Effector memory CD8-positive, alpha-beta T cell (primary cell): ENCODE results near the gene ZIC4.

ENCODE experiments used
- ATAC-seq: fragments of 150-1000 bp; cut with Tn5 transposase; replicated peaks from 2 replicates; pipeline ENCODE4 v1.10.0; 2021; ENCODE audit warnings: mild to moderate bottlenecking, moderate library complexity
- DNase-seq, 3 experiments: peaks; one replicate each; pipeline ENCODE4 v3.0.0; 2021
- H3K27ac Mint-ChIP-seq, 2 donors: one replicate each; pipeline ENCODE4 v1.8.0; 2022; ENCODE audit warnings: mild to moderate bottlenecking in 2 of 2, mixed read lengths in 2 of 2, moderate library complexity in 2 of 2
- H3K27me3 Mint-ChIP-seq, 2 donors: one replicate each; pipeline ENCODE4 v1.8.0; 2022; ENCODE audit warnings: mixed read lengths in 2 of 2
- H3K36me3 Mint-ChIP-seq: one replicate; pipeline ENCODE4 v1.8.0; 2022; ENCODE audit warnings: mild to moderate bottlenecking, moderate library complexity, mixed read lengths; ENCODE audit not compliant: insufficient read depth
- H3K4me1 Mint-ChIP-seq, 2 donors: one replicate each; pipeline ENCODE4 v1.8.0; 2022; ENCODE audit warnings: low read depth in 2 of 2, mixed read lengths in 2 of 2
- H3K4me3 Mint-ChIP-seq, 2 donors: one replicate each; pipeline ENCODE4 v1.8.0; 2022; ENCODE audit warnings: mild to moderate bottlenecking in 2 of 2, mixed read lengths in 2 of 2, moderate library complexity in 2 of 2
- H3K9me3 Mint-ChIP-seq, 2 donors: one replicate each; pipeline ENCODE4 v1.8.0; 2022; ENCODE audit warnings: mixed read lengths in 2 of 2

The ZIC4 gene

DNA sequence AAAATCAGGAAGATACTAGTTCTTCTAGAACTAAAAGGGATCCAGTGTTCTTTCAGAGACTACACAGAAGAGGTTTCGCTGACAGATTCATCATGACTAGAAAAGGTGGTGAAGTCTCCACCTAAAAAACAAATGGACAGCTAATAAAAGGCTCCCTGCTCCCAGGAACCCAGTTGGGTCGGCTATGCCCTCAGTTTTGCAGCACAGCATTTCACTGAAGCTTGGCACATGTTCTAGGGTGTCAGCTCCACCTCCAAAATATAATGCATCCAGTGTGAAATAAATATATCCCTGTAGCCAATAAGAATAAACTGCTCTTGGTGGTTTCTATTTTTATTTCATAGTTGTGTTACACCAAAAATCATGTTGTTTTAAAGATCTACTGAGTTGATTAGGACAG lies 55.0 kb downstream of the ZIC4 start:
- Mint-ChIP-seq H3K36me3 (no peaks in the 10 kb centered on the region), H3K27me3 (peaks cover 8 to 26% of the 10 kb centered on the region in 2 donors), H3K27ac (no peak overlapping the region), H3K4me1 (no peaks in the 10 kb centered on the region), H3K4me3 (no peak overlapping the region), H3K9me3 (peaks cover 0 to 2% of the 10 kb centered on the region in 2 donors)
- ATAC-seq (no peak), DNase-seq (no peak)

- ATAC-seq (no peak), DNase-seq (no peak)
- no peaks in the 10 kb centered on the region for H3K36me3 Mint-ChIP-seq
- no peak overlapping the region for H3K27ac Mint-ChIP-seq
- H3K4me1 Mint-ChIP-seq: no peaks in the 10 kb centered on the region
- no peak overlapping the region for H3K4me3 Mint-ChIP-seq
- H3K27me3 Mint-ChIP-seq: peaks cover 1 to 3% of the 10 kb centered on the region in 2 donors
- H3K9me3 Mint-ChIP-seq: no peaks in the 10 kb centered on the region
Observed at GRCh38 chr3:147348976-147349375, 57.4 kb downstream of the ZIC4 start.

DNA sequence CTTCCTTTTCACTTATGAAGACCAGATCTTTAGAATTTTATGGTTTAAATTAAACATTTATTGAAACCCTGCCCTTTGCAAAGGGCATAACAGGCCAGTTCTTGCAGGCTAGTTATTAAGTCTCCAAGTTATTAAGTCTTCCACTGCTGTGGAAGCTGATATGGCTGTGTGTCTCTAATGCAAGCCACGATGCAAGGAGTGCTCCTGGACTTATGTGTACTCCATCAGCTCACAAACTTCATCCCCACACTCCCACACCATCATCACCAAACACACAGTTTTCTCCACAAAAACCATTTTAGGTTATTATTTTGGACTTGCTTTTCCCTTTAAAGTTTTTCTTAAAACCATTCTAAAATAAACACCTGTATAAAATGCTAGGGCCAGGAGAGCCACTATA lies 62.4 kb downstream of the ZIC4 start:
- DNase-seq (no peak), ATAC-seq (no peak)
- H3K27ac Mint-ChIP-seq: no peak overlapping the region
- H3K27me3 Mint-ChIP-seq: no peaks in the 10 kb centered on the region
- H3K4me3 Mint-ChIP-seq: no peak overlapping the region
- H3K9me3 Mint-ChIP-seq: peaks cover 0 to 2% of the 10 kb centered on the region in 2 donors
- no peaks in the 10 kb centered on the region for H3K36me3 Mint-ChIP-seq
- H3K4me1 Mint-ChIP-seq: no peaks in the 10 kb centered on the region

- H3K27ac Mint-ChIP-seq: no peak overlapping the region
- peaks cover 4 to 5% of the 10 kb centered on the region in 2 donors for H3K9me3 Mint-ChIP-seq
- ATAC-seq: no peak
Observed at GRCh38 chr3:147341727-147342126, 64.6 kb downstream of the ZIC4 start.

GRCh38 chr3:147336543-147337278 lies 69.6 kb downstream of the ZIC4 start:
- ATAC-seq (no peak), DNase-seq (no peak)
- Mint-ChIP-seq H3K4me3 (no peak overlapping the region), H3K9me3 (peaks cover 4 to 10% of the 10 kb centered on the region in 2 donors), H3K27ac (no peak overlapping the region), H3K36me3 (no peaks in the 10 kb centered on the region), H3K4me1 (no peaks in the 10 kb centered on the region), H3K27me3 (no peaks in the 10 kb centered on the region)

More at GRCh38 chr3:147341727-147342126, 64.6 kb downstream of the ZIC4 start:
- no peak for DNase-seq
- Mint-ChIP-seq H3K36me3 (no peaks in the 10 kb centered on the region), H3K27me3 (no peaks in the 10 kb centered on the region), H3K4me1 (no peaks in the 10 kb centered on the region), H3K4me3 (no peak overlapping the region)
